ENCODE results near the gene PDGFRA.

PDGFRA gene

GRCh38 chr4:54256491-54257486 lies 27.7 kb downstream of the PDGFRA start:
- DNase-seq (ENCODE audit: low spot score) = no peak

- DNase-seq (ENCODE audit: low spot score) = no peak
Measured at GRCh38 chr4:54265366-54265765, 36.3 kb downstream of the PDGFRA start.

- no peak for DNase-seq (ENCODE audit: low spot score)
Measured at GRCh38 chr4:54268151-54268550, 39.1 kb downstream of the PDGFRA start.

GRCh38 chr4:54271464-54271863 lies 42.4 kb downstream of the PDGFRA start:
- no peak for DNase-seq (ENCODE audit: low spot score)

GRCh38 chr4:54272051-54272450 lies 43.0 kb downstream of the PDGFRA start:
- no peak for DNase-seq (ENCODE audit: low spot score)

- DNase-seq (ENCODE audit: low spot score) = no peak
Measured at GRCh38 chr4:54274264-54274663, 45.2 kb downstream of the PDGFRA start.

- no peak for DNase-seq (ENCODE audit: low spot score)
Measured at GRCh38 chr4:54274795-54275665, 45.9 kb downstream of the PDGFRA start.

GRCh38 chr4:54276641-54277430 lies 47.7 kb downstream of the PDGFRA start:
- DNase-seq (ENCODE audit: low spot score) = no peak

GRCh38 chr4:54277691-54278090 lies 48.6 kb downstream of the PDGFRA start:
- DNase-seq (ENCODE audit: low spot score) = peak; percentile 34

- no peak for DNase-seq (ENCODE audit: low spot score)
Measured at GRCh38 chr4:54278216-54278615, 49.1 kb downstream of the PDGFRA start.

GRCh38 chr4:54281054-54281766 lies 52.1 kb downstream of the PDGFRA start:
- DNase-seq (ENCODE audit: low spot score) = peak; percentile 39

- DNase-seq (ENCODE audit: low spot score) = no peak
Measured at GRCh38 chr4:54282837-54283236, 53.7 kb downstream of the PDGFRA start.

GRCh38 chr4:54289316-54289715 lies 60.2 kb downstream of the PDGFRA start:
- no peak for DNase-seq (ENCODE audit: low spot score)

GRCh38 chr4:54290980-54291379 lies 61.9 kb downstream of the PDGFRA start:
- no peak for DNase-seq (ENCODE audit: low spot score)

- DNase-seq (ENCODE audit: low spot score) = no peak
Measured at GRCh38 chr4:54296548-54297203, 67.6 kb downstream of the PDGFRA start.

- no peak for DNase-seq (ENCODE audit: low spot score)
Measured at GRCh38 chr4:54308110-54308509, 79.0 kb downstream of the PDGFRA start.

GRCh38 chr4:54315561-54316538 lies 86.8 kb downstream of the PDGFRA start:
- peak; percentile 58 for DNase-seq (ENCODE audit: low spot score)

- DNase-seq (ENCODE audit: low spot score) = no peak
Measured at GRCh38 chr4:54317690-54318089, 88.6 kb downstream of the PDGFRA start.

- peak; percentile 72 for DNase-seq (ENCODE audit: low spot score)
Measured at GRCh38 chr4:54318904-54319303, 89.8 kb downstream of the PDGFRA start.

All from COLO829 (cell line).